ENCODE measurements around the gene KCNQ5. TPM values are rescaled to one million over a fixed set of nuclear protein-coding genes. Genes with fewer than 3 reads are reported as not detected.

KCNQ5 gene
- total RNA-seq, 1 experiment from 2014 or later: not detected

GRCh38 chr6:73203098-73203497 is 581.2 kb downstream of the KCNQ5 start (continued):
- TF ChIP-seq, protein P1, sequence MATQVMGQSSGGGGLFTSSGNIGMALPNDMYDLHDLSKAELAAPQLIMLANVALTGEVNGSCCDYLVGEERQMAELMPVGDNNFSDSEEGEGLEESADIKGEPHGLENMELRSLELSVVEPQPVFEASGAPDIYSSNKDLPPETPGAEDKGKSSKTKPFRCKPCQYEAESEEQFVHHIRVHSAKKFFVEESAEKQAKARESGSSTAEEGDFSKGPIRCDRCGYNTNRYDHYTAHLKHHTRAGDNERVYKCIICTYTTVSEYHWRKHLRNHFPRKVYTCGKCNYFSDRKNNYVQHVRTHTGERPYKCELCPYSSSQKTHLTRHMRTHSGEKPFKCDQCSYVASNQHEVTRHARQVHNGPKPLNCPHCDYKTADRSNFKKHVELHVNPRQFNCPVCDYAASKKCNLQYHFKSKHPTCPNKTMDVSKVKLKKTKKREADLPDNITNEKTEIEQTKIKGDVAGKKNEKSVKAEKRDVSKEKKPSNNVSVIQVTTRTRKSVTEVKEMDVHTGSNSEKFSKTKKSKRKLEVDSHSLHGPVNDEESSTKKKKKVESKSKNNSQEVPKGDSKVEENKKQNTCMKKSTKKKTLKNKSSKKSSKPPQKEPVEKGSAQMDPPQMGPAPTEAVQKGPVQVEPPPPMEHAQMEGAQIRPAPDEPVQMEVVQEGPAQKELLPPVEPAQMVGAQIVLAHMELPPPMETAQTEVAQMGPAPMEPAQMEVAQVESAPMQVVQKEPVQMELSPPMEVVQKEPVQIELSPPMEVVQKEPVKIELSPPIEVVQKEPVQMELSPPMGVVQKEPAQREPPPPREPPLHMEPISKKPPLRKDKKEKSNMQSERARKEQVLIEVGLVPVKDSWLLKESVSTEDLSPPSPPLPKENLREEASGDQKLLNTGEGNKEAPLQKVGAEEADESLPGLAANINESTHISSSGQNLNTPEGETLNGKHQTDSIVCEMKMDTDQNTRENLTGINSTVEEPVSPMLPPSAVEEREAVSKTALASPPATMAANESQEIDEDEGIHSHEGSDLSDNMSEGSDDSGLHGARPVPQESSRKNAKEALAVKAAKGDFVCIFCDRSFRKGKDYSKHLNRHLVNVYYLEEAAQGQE (IDR thresholded peaks at IDR 0.05; ENCODE audit: low read depth): no peak

DNA sequence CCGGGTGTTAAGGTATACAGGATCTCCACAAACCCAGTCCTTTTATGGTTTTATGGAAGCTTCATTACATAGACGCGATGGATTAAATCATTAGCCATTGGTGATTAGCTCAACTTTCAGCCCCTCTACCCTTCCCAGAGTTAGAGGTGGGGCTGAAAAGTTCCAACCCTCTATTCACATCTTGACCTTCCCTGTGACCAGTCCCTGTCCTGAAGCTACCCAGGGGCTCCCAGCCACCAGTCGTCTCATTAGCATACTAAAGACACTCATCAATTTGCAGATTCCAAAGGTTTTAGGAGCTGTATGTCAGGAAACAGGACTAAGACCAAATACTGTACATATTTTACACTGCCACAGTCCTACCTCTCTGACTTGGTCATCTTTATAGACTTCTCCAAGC is 582.4 kb downstream of the KCNQ5 start:
- RAD21 ChIA-PET (ENCODE audit: low non-redundant PET in 1 of 2, low total read pairs in 2 of 2, uncharacterized antibody in 2 of 2, unreplicated experiment in 2 of 2): no interaction called here
- ATAC-seq: no peak
- Histone ChIP-seq H3K4me1 (ENCODE audit: control insufficient read depth in 1 of 2, insufficient read depth in 2 of 2, low read length in 2 of 2) (peaks cover 0 to 3% of the 10 kb centered on the region in 2 experiments; a peak in 1 of 4 replicates), H3K9ac (ENCODE audit: low read length) (no peak overlapping the region), H3K36me3 (ENCODE audit: control insufficient read depth in 1 of 2, insufficient read depth in 2 of 2, low read length in 2 of 2) (no peaks in the 10 kb centered on the region), H3K4me3 (replicated peaks in 1 of 2; ENCODE audit: low read depth in 1 of 2, low read length in 2 of 2) (no peak overlapping the region), H3K4me2 (ENCODE audit: low read length) (no peak overlapping the region), H3K27ac (ENCODE audit: low read depth, low read length) (no peak overlapping the region), H3K79me2 (ENCODE audit: insufficient read depth, low read length) (no peaks in the 10 kb centered on the region), H4K20me1 (ENCODE audit: insufficient read depth) (no peaks in the 10 kb centered on the region), H3K9me2 (ENCODE audit: insufficient read depth) (no peaks in the 10 kb centered on the region), H3K27me3 (ENCODE audit: insufficient read depth, low read length) (no peaks in the 10 kb centered on the region), H2AFZ (ENCODE audit: low read depth, low read length, poor library complexity, severe bottlenecking) (no peak overlapping the region), H3K9me3 (ENCODE audit: control insufficient read depth in 1 of 2, insufficient read depth in 1 of 2, low read depth in 1 of 2, low read length in 2 of 2) (no peaks in the 10 kb centered on the region)
- BruUV-seq (replicated peaks): no TSS peak
- CTCF ChIA-PET: no interaction called here
- intact Hi-C loops (cut with micrococcal nuclease): no loop called here
- DNase-seq (ENCODE audit: low read depth, low spot score): no peak
- POLR2A ChIA-PET: no interaction called here
- TF ChIP-seq EZH2 (IDR thresholded peaks at IDR 0.05) (no peak), JUND (IDR thresholded peaks at IDR 0.05) (no peak), ZBTB33 (IDR thresholded peaks at IDR 0.05; ENCODE audit: extremely low read depth, insufficient replicate concordance, low read length) (no peak), TCF7L2 (IDR thresholded peaks at IDR 0.05; ENCODE audit: borderline replicate concordance, extremely low read depth, insufficient read depth, insufficient read length) (no peak), EGR1 (IDR thresholded peaks at IDR 0.05; ENCODE audit: low read depth) (no peak), SP1 (IDR thresholded peaks at IDR 0.05; ENCODE audit: low read depth) (no peak), RAD21 (IDR thresholded peaks at IDR 0.05; ENCODE audit: low read depth) (no peak), FOSL1 (IDR thresholded peaks at IDR 0.05; ENCODE audit: low read depth) (no peak), POLR2AphosphoS5 (IDR thresholded peaks at IDR 0.05; ENCODE audit: low read depth, low read length) (no peak), SIN3A (IDR thresholded peaks at IDR 0.05; ENCODE audit: low read depth) (no peak), EZH2phosphoT487 (IDR thresholded peaks at IDR 0.05; ENCODE audit: borderline replicate concordance) (no peak), ELF1 (IDR thresholded peaks at IDR 0.05; ENCODE audit: borderline replicate concordance, low read depth) (no peak), CBX3 (IDR thresholded peaks at IDR 0.05; ENCODE audit: low read depth) (no peak), ZFX (IDR thresholded peaks at IDR 0.05) (no peak)
- TF ChIP-seq, protein P2, sequence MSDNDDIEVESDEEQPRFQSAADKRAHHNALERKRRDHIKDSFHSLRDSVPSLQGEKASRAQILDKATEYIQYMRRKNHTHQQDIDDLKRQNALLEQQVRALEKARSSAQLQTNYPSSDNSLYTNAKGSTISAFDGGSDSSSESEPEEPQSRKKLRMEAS (IDR thresholded peaks at IDR 0.05): no peak
- TF ChIP-seq, protein P3, sequence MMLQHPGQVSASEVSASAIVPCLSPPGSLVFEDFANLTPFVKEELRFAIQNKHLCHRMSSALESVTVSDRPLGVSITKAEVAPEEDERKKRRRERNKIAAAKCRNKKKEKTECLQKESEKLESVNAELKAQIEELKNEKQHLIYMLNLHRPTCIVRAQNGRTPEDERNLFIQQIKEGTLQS (IDR thresholded peaks at IDR 0.05): no peak
- TF ChIP-seq, protein P4, sequence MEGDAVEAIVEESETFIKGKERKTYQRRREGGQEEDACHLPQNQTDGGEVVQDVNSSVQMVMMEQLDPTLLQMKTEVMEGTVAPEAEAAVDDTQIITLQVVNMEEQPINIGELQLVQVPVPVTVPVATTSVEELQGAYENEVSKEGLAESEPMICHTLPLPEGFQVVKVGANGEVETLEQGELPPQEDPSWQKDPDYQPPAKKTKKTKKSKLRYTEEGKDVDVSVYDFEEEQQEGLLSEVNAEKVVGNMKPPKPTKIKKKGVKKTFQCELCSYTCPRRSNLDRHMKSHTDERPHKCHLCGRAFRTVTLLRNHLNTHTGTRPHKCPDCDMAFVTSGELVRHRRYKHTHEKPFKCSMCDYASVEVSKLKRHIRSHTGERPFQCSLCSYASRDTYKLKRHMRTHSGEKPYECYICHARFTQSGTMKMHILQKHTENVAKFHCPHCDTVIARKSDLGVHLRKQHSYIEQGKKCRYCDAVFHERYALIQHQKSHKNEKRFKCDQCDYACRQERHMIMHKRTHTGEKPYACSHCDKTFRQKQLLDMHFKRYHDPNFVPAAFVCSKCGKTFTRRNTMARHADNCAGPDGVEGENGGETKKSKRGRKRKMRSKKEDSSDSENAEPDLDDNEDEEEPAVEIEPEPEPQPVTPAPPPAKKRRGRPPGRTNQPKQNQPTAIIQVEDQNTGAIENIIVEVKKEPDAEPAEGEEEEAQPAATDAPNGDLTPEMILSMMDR (IDR thresholded peaks at IDR 0.05 in 2 of 3, conservative IDR thresholded peaks at IDR 0.05 in 1 of 3; ENCODE audit: borderline replicate concordance in 1 of 3, insufficient read depth in 1 of 3, low read depth in 2 of 3, low read length in 2 of 3): no peak

Data from HCT116 (cell line).